Fibroblast of lung (primary cell): ENCODE data around the gene SHISAL2B. TPM values are rescaled to one million over a fixed set of nuclear protein-coding genes. Genes with fewer than 3 reads are reported as not detected.

Experiments
- DNase-seq, 2 donors: peaks; one replicate each; pipeline versions ENCODE4 v3.0.0 to v3.0.0-alpha.2; 2010; ENCODE audit warnings: low read depth in 2 of 2
- H2AFZ ChIP-seq: 2 replicates; pipeline ENCODE4 v1.5.1; 2012; ENCODE audit warnings: low read length, control low read depth, inconsistent platforms
- H3K27ac ChIP-seq: 2 replicates; pipeline ENCODE4 v1.5.1; 2011; ENCODE audit warnings: low read length, control low read depth; ENCODE audit not compliant: insufficient read depth
- H3K27me3 ChIP-seq: 2 replicates; pipeline ENCODE4 v1.5.1; 2011; ENCODE audit warnings: mild to moderate bottlenecking, low read length; ENCODE audit not compliant: control insufficient read depth, insufficient read depth
- H3K36me3 ChIP-seq: 2 replicates; pipeline ENCODE4 v1.5.1; 2011; ENCODE audit warnings: low read length; ENCODE audit not compliant: control insufficient read depth, insufficient read depth
- H3K4me1 ChIP-seq: 2 replicates; pipeline ENCODE4 v1.5.1; 2011; ENCODE audit warnings: low read length; ENCODE audit not compliant: control insufficient read depth, insufficient read depth; ENCODE audit errors: extremely low read depth
- H3K4me2 ChIP-seq: 2 replicates; pipeline ENCODE4 v1.5.1; 2011; ENCODE audit warnings: low read length, control low read depth; ENCODE audit not compliant: insufficient read depth; ENCODE audit errors: extremely low read depth
- H3K4me3 ChIP-seq, 4 experiments: fragments of 200-600 bp in 1 of 4; sonication (generic) in 1 of 4; replicated peaks in 1 of 4; 2 replicates each; pipeline ENCODE4 v1.5.1; 2011 to 2016; ENCODE audit warnings: low read length in 4 of 4, low read depth in 3 of 4, mild to moderate bottlenecking in 3 of 4, control low read depth in 2 of 4, inconsistent platforms in 1 of 4, mixed read lengths in 1 of 4; ENCODE audit not compliant: insufficient read depth in 1 of 4; ENCODE audit errors: control extremely low read depth in 1 of 4
- H3K79me2 ChIP-seq: 2 replicates; pipeline ENCODE4 v1.5.1; 2012; ENCODE audit warnings: mild to moderate bottlenecking, low read length, inconsistent platforms; ENCODE audit not compliant: control insufficient read depth, insufficient read depth
- H3K9ac ChIP-seq: 2 replicates; pipeline ENCODE4 v1.5.1; 2011; ENCODE audit warnings: mild to moderate bottlenecking, low read length, control low read depth; ENCODE audit not compliant: insufficient read depth
- H3K9me3 ChIP-seq: 2 replicates; pipeline ENCODE4 v1.5.1; 2012; ENCODE audit warnings: low read depth, low read length; ENCODE audit not compliant: control insufficient read depth, insufficient read depth
- H4K20me1 ChIP-seq: 2 replicates; pipeline ENCODE4 v1.5.1; 2011; ENCODE audit warnings: low read length; ENCODE audit not compliant: control insufficient read depth, insufficient read depth; ENCODE audit errors: extremely low read depth
- EZH2 ChIP-seq: IDR thresholded peaks from 2 replicates; pipeline ENCODE4 v1.5.1; 2012; ENCODE audit warnings: low read length, control low read depth, mild to moderate bottlenecking; ENCODE audit errors: missing control alignments
- polyA plus RNA-seq, 2 donors: library from polyadenylated mRNA; depleted of rRNA in 1 of 2; stranded (reverse) in 1 of 2; unstranded in 1 of 2; fragments of >200 nt; gene quantifications; 2 replicates each; pipeline ENCODE4 v1.2.1, GENCODE V29; 2011 to 2012; ENCODE audit warnings: missing spikeins in 1 of 2
- total RNA-seq: library from RNA; depleted of rRNA; stranded (reverse); fragments of >200 nt; gene quantifications from 2 replicates; pipeline ENCODE4 v1.2.1, GENCODE V29; 2014
- TF ChIP-seq, protein P1 (sequence below), 2 donors: IDR thresholded peaks in 1 of 2; conservative IDR thresholded peaks in 1 of 2; 1 replicate in 1 of 2; 2 replicates in 1 of 2; pipeline ENCODE4 v1.5.1; 2011 to 2012; ENCODE audit warnings: low read length in 2 of 2, control low read depth in 1 of 2, inconsistent platforms in 1 of 2, low read depth in 1 of 2, mild to moderate bottlenecking in 1 of 2

Gene SHISAL2B
- total and polyA plus RNA-seq, 2 donors (not counting 1 experiment from before 2014, with no cell fraction given), result not detected

DNA sequence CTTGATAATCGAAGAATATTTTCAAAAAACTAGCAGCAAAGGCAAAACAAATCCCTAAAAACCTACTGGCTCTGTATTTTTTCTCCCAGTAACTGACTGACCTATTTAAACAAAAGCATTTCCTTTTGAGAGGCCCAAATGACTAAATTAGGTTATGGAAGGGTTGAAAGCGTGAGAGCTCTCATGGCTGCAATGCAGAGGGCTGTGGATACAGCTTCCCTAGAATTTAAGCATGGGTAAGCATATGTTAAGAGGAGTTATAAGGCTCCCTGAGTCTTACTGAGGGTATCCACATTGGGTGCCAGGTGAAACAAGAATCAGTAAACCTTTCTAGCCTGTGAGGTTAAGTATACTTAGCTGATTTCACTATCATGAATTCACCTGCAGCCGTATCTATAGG, 32.3 kb downstream of the SHISAL2B start:
- Histone ChIP-seq H4K20me1 (no peaks in the 10 kb centered on the region), H3K79me2 (no peaks in the 10 kb centered on the region), H3K9ac (no peak overlapping the region), H3K27ac (no peak overlapping the region), H3K9me3 (no peaks in the 10 kb centered on the region), H3K4me2 (no peak overlapping the region), H2AFZ (no peak overlapping the region), H3K4me3 (no peak overlapping the region), H3K36me3 (peaks cover 1% of the 10 kb centered on the region), H3K27me3 (no peaks in the 10 kb centered on the region), H3K4me1 (no peaks in the 10 kb centered on the region)
- TF ChIP-seq EZH2, result no peak
- TF ChIP-seq, protein P1, sequence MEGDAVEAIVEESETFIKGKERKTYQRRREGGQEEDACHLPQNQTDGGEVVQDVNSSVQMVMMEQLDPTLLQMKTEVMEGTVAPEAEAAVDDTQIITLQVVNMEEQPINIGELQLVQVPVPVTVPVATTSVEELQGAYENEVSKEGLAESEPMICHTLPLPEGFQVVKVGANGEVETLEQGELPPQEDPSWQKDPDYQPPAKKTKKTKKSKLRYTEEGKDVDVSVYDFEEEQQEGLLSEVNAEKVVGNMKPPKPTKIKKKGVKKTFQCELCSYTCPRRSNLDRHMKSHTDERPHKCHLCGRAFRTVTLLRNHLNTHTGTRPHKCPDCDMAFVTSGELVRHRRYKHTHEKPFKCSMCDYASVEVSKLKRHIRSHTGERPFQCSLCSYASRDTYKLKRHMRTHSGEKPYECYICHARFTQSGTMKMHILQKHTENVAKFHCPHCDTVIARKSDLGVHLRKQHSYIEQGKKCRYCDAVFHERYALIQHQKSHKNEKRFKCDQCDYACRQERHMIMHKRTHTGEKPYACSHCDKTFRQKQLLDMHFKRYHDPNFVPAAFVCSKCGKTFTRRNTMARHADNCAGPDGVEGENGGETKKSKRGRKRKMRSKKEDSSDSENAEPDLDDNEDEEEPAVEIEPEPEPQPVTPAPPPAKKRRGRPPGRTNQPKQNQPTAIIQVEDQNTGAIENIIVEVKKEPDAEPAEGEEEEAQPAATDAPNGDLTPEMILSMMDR (conservative IDR thresholded peaks at IDR 0.05 in 1 of 2, IDR thresholded peaks at IDR 0.05 in 1 of 2; ENCODE audit: low read depth in 1 of 2, low read length in 2 of 2), result no peak
- no peak for DNase-seq

DNA sequence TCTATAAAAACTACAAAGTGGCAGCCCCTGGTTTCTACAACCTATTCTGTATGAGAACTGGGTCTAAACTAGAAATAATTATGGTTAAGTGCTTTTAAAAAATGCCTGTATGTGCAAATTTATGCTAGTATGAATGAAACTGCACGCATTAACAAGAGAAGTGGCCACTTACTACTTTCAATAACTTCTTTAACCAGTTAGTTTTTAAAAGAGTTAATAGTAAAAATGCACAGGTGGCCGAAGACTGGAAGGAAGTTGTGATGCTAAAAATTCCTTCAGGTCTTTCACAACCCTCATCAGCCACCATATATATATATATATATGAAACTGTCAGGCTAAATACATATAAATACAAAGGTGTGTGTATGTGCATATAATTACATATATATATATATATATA, 36.8 kb downstream of the SHISAL2B start:
- DNase-seq, result no peak
- Histone ChIP-seq H3K27me3 (no peaks in the 10 kb centered on the region), H3K9ac (no peak overlapping the region), H3K4me3 (no peak overlapping the region), H3K79me2 (no peaks in the 10 kb centered on the region), H3K27ac (no peak overlapping the region), H3K4me1 (no peaks in the 10 kb centered on the region), H3K9me3 (no peaks in the 10 kb centered on the region), H4K20me1 (no peaks in the 10 kb centered on the region), H2AFZ (no peak overlapping the region), H3K36me3 (peaks cover 1% of the 10 kb centered on the region), H3K4me2 (no peak overlapping the region)
- TF ChIP-seq, protein P1 (conservative IDR thresholded peaks at IDR 0.05 in 1 of 2, IDR thresholded peaks at IDR 0.05 in 1 of 2; ENCODE audit: low read depth in 1 of 2, low read length in 2 of 2), result no peak
- TF ChIP-seq EZH2, result no peak

- Histone ChIP-seq H3K79me2 (no peaks in the 10 kb centered on the region), H3K4me2 (no peak overlapping the region), H3K27ac (no peak overlapping the region), H3K36me3 (no peaks in the 10 kb centered on the region), H3K4me1 (no peaks in the 10 kb centered on the region), H4K20me1 (no peaks in the 10 kb centered on the region), H3K27me3 (no peaks in the 10 kb centered on the region), H3K9ac (no peak overlapping the region), H3K4me3 (no peak overlapping the region), H2AFZ (no peak overlapping the region), H3K9me3 (no peaks in the 10 kb centered on the region)
- TF ChIP-seq, protein P1 (conservative IDR thresholded peaks at IDR 0.05 in 1 of 2, IDR thresholded peaks at IDR 0.05 in 1 of 2; ENCODE audit: low read depth in 1 of 2, low read length in 2 of 2), result no peak
- no peak for TF ChIP-seq EZH2
- DNase-seq, result no peak
Observed at GRCh38 chr5:64742411-64742810, 52.1 kb downstream of the SHISAL2B start.
